Fibroblast of pulmonary artery (primary cell): ENCODE data around the gene FGF11.

Source experiments
- DNase-seq: peaks from one replicate; pipeline ENCODE4 v3.0.0-alpha.2; 2010; ENCODE audit warnings: low read depth
- H3K4me3 ChIP-seq: replicated peaks from 2 replicates; pipeline ENCODE4 v1.5.1; 2011; ENCODE audit warnings: low read depth, mild to moderate bottlenecking, control low read depth, low read length, moderate library complexity
- TF ChIP-seq, protein P1 (sequence below): IDR thresholded peaks from 2 replicates; pipeline ENCODE4 v1.5.1; 2011; ENCODE audit warnings: mild to moderate bottlenecking, control low read depth, low read length, inconsistent platforms; ENCODE audit errors: missing control alignments

FGF11 gene

DNA sequence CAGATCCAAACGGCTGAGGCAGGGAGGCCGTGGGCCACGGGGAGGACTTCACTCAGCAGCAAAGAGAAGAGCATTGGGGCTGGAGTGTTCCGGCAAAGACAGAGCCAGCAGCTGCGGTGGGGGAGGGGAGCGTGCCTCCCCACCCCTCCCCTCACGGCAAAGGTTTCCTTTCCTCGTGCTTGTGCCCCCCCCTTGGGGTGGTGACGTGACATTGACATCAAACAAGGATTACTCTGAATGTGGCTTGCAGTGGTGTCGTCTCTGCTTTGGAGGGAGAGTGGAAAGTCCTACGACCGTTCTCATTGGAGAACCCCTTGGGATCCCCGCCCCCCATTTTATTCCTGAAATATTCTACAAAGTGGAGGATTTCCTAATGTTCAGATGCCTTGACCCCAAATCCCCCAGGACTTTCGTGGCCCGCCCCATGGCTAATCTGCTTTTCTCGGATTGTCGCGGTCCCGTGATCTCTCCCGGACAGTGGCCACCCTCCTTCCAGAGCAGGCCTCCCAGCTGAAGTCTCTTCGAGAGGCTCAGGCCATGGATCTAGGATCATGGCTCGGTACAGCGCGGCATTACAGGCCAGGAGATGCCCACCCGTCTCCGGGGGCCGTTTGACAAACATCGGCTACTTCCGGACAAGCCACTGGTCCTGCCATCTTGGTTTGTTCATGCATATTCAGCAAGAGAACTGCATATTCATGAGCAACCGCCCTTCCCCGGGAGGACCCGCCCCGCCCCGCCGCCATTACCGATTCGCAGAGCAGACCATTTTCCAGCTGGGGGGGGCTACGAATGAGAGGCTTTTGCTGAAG is 44.1 kb downstream of the FGF11 start:
- peak; percentile 95 for DNase-seq
- TF ChIP-seq, protein P1, sequence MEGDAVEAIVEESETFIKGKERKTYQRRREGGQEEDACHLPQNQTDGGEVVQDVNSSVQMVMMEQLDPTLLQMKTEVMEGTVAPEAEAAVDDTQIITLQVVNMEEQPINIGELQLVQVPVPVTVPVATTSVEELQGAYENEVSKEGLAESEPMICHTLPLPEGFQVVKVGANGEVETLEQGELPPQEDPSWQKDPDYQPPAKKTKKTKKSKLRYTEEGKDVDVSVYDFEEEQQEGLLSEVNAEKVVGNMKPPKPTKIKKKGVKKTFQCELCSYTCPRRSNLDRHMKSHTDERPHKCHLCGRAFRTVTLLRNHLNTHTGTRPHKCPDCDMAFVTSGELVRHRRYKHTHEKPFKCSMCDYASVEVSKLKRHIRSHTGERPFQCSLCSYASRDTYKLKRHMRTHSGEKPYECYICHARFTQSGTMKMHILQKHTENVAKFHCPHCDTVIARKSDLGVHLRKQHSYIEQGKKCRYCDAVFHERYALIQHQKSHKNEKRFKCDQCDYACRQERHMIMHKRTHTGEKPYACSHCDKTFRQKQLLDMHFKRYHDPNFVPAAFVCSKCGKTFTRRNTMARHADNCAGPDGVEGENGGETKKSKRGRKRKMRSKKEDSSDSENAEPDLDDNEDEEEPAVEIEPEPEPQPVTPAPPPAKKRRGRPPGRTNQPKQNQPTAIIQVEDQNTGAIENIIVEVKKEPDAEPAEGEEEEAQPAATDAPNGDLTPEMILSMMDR: no peak
- H3K4me3 ChIP-seq: peak overlapping the region; percentile 85

DNA sequence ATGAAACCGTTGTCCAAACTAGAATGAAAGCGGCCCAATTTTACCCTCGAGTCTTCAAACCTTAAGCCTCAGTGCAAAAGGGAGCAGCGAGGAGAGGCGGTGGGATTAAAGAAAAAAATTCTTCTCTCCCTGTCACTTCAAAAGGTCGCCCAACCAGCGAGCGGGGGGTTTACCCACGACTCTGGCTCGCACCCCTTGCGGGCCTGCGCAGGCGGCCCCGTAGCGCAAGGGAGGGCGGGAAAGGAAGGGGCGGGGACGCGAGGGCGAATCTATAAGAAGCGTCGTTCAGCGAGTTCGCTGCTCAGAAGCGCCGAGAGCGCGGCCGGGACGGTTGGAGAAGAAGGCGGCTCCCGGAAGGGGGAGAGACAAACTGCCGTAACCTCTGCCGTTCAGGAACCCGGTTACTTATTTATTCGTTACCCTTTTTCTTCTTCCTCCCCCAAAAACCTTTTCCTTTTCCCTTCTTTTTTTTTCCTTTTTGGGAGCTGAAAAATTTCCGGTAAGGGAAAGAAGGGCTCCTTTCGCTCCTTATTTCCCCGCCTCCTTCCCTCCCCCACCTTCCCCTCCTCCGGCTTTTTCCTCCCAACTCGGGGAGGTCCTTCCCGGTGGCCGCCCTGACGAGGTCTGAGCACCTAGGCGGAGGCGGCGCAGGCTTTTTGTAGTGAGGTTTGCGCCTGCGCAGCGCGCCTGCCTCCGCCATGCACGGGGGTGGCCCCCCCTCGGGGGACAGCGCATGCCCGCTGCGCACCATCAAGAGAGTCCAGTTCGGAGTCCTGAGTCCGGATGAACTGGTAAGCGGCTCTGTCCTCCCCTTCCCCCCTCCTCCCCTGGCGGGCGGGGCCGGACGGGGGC is 45.0 kb downstream of the FGF11 start, which contains the start of gene POLR2A:
Gene POLR2A, plus strand, starts transcription at position 300 of the 852 bp plus-strand sequence.
- DNase-seq: peak; percentile 99

DNA sequence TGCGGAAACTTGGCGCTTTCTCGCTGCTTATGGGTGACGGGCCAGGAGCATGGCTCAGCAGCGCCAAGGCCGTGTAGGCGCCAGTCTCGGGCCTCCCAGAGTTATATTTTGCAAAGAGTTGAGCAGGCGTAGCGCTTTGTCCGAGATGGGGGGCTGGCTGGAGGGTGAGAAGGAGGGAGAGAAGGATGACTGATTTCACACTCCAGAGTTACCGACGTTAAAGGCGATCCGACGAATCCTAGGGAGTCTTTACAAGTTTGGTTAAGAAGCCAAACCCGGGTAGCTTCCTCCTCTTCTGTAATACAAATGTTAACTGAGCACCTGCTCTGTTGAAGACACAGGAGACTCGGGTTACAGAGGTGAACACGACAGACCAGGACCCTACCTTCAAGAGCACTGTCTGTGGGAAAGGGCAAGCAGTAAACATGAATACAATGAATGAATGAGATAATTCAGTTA is 45.6 kb downstream of the FGF11 start:
- peak overlapping the region; percentile 85 for H3K4me3 ChIP-seq

More for the DNA sequence above, 45.0 kb downstream of the FGF11 start, which contains the start of gene POLR2A:
- peak within 1 kb of the TSS; percentile 85 for H3K4me3 ChIP-seq
- TF ChIP-seq, protein P1: no peak

DNA sequence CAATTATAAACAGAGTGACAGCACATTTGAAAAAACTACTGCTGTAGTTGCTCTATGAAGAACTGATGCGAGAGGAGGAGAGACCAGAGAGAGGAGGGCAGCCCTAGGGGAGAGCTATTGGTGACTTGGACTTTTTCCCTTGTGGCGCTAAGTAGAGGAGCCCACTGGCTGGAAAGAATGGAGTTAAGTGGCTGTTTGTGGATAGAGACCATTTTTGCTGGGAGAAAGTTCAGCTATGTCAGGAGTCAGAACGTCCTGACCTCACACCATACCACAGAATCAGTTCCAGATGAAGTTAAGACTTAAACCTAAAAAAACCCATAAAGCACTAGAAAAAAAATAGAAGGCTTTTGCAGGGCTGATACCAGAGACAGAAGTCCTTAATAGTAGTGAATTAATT is 46.9 kb downstream of the FGF11 start:
- peak overlapping the region; percentile 85 for H3K4me3 ChIP-seq
- DNase-seq: no peak

More for the DNA sequence above, 45.6 kb downstream of the FGF11 start:
- TF ChIP-seq, protein P1: no peak
- no peak for DNase-seq

DNA sequence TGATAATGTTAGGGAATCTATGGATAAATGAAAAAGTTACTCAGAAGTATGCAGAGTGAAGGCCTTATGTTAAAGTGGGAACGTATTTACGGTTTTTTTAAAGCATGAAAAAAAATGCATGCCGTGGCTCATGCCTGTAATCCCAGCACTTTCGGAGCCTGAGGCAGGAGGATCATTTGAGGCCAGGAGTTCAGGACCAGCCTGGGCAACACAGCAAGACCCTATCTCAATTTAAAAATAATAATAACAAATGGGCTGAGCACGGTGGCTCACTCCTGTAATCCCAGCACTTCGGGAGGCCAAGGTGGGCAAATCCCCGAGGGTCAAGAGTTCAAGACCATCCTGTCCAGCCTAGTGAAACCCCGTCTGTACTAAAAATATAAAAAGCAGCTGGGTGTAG is 50.8 kb downstream of the FGF11 start:
- TF ChIP-seq, protein P1: no peak
- DNase-seq: no peak
- no peak overlapping the region for H3K4me3 ChIP-seq

More for the DNA sequence above, 46.9 kb downstream of the FGF11 start:
- TF ChIP-seq, protein P1: no peak

DNA sequence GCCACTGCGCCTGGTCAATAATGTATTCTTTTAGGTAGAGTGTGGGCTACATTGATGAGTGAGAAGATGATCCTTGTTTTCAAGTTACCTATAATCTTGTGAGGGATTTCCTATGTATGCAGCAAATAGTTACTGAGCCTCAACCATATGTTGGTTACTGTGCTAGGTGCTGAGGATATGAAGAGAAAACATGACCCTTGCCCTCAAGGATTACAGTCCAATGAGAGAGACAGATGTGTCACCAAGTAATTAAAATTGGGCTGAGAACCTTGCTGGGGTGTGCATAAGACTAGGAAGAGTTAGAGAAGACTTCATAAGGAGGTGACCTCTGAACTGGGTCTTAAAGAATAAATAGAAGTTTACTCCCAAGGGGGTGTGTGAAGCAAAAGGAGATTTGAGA is 52.3 kb downstream of the FGF11 start:
- no peak for DNase-seq
- TF ChIP-seq, protein P1: no peak

More for the DNA sequence above, 52.3 kb downstream of the FGF11 start:
- no peak overlapping the region for H3K4me3 ChIP-seq
